Hypothalamus (tissue), 51 donors: ENCODE data around the gene ZNF536.

Source experiments
- DNase-seq, 51 donors: peaks; one replicate each; lab custom pipeline; 2025; lab: John Stamatoyannopoulos, UW

Gene ZNF536

GRCh38 chr19:30518965-30519606 lies 146.9 kb downstream of the ZNF536 start:
- no peak for DNase-seq

GRCh38 chr19:30519607-30520205 lies 147.5 kb downstream of the ZNF536 start:
- DNase-seq: no peak

GRCh38 chr19:30520735-30521479 lies 148.7 kb downstream of the ZNF536 start:
- no peak for DNase-seq

- DNase-seq: no peak
Measured at GRCh38 chr19:30521937-30522336, 149.8 kb downstream of the ZNF536 start.

GRCh38 chr19:30522341-30522740 lies 150.2 kb downstream of the ZNF536 start:
- no peak for DNase-seq

- no peak for DNase-seq
Measured at GRCh38 chr19:30523791-30524190, 151.6 kb downstream of the ZNF536 start.

- no peak for DNase-seq
Measured at GRCh38 chr19:30525383-30525782, 153.2 kb downstream of the ZNF536 start.

- DNase-seq: no peak
Measured at GRCh38 chr19:30528919-30529318, 156.7 kb downstream of the ZNF536 start.

- DNase-seq: no peak
Measured at GRCh38 chr19:30529876-30530275, 157.7 kb downstream of the ZNF536 start.

GRCh38 chr19:30530751-30531150 lies 158.6 kb downstream of the ZNF536 start:
- DNase-seq: no peak

GRCh38 chr19:30535011-30535410 lies 162.8 kb downstream of the ZNF536 start:
- no peak for DNase-seq

GRCh38 chr19:30536975-30537374 lies 164.8 kb downstream of the ZNF536 start:
- no peak for DNase-seq

GRCh38 chr19:30539315-30539714 lies 167.1 kb downstream of the ZNF536 start:
- DNase-seq: no peak

- DNase-seq: no peak
Measured at GRCh38 chr19:30539981-30540380, 167.8 kb downstream of the ZNF536 start.

GRCh38 chr19:30540761-30541160 lies 168.6 kb downstream of the ZNF536 start:
- no peak for DNase-seq

GRCh38 chr19:30541575-30541974 lies 169.4 kb downstream of the ZNF536 start:
- DNase-seq: no peak

GRCh38 chr19:30543243-30543945 lies 171.2 kb downstream of the ZNF536 start:
- DNase-seq: no peak

- DNase-seq: no peak
Measured at GRCh38 chr19:30545752-30546151, 173.6 kb downstream of the ZNF536 start.

- peak in 1 of 51 donors; percentile 10 for DNase-seq
Measured at GRCh38 chr19:30546332-30546731, 174.1 kb downstream of the ZNF536 start.

GRCh38 chr19:30547246-30547645 lies 175.1 kb downstream of the ZNF536 start:
- no peak for DNase-seq

- no peak for DNase-seq
Measured at GRCh38 chr19:30549151-30549550, 177.0 kb downstream of the ZNF536 start.
